CD4-positive, alpha-beta T cell (primary cell): ENCODE data around the gene RNF5. TPM values are rescaled to one million over a fixed set of nuclear protein-coding genes. Genes with fewer than 3 reads are reported as not detected.

ENCODE experiments used
- ATAC-seq: fragments of 200-7000 bp; cut with Tn5 transposase; one replicate; pipeline ENCODE4 v1.10.0; 2022; ENCODE audit warnings: mild to moderate bottlenecking; ENCODE audit not compliant: poor library complexity
- CTCF ChIA-PET: fragments of 350-600 bp; sonication (Branson Sonifier 250); formaldehyde crosslinking; loops from one replicate; lab custom pipeline; 2021; ENCODE audit warnings: antibody characterized with exemption, inconsistent platforms; lab: Charles Lee
- POLR2A ChIA-PET: fragments of 350-600 bp; sonication (Branson Sonifier 250); formaldehyde crosslinking; loops from one replicate; lab custom pipeline; 2021; ENCODE audit warnings: antibody characterized with exemption, inconsistent platforms; lab: Charles Lee
- DNase-seq, 14 experiments: peaks; one replicate each; pipeline ENCODE4 v3.0.0-alpha.2; 2013 to 2020; ENCODE audit warnings: mixed read lengths in 2 of 14
- H3K27ac ChIP-seq, 2 donors: one replicate each; pipeline versions ENCODE4 v1.5.1 to v1.7.0; 2013; ENCODE audit warnings: low read length in 2 of 2, low read depth in 1 of 2, mild to moderate bottlenecking in 1 of 2
- H3K27me3 ChIP-seq, 2 experiments: 1 replicate in 1 of 2; 2 replicates in 1 of 2; pipeline versions ENCODE4 v1.6.1 to v1.7.0; 2013; ENCODE audit warnings: low read length in 2 of 2, control low read depth in 1 of 2, mild to moderate bottlenecking in 1 of 2, moderate library complexity in 1 of 2; ENCODE audit not compliant: insufficient read depth in 2 of 2, control insufficient read depth in 1 of 2
- H3K36me3 ChIP-seq: one replicate; pipeline ENCODE4 v1.6.1; 2013; ENCODE audit warnings: low read length, control low read depth; ENCODE audit not compliant: insufficient read depth
- H3K4me1 ChIP-seq: one replicate; pipeline ENCODE4 v1.6.1; 2013; ENCODE audit warnings: low read length, control low read depth; ENCODE audit not compliant: insufficient read depth
- H3K4me3 ChIP-seq: one replicate; pipeline ENCODE4 v1.5.1; 2013; ENCODE audit warnings: mild to moderate bottlenecking, low read length, moderate library complexity
- H3K9me3 ChIP-seq, 2 experiments: 1 replicate in 1 of 2; 2 replicates in 1 of 2; pipeline versions ENCODE4 v1.6.1 to v1.7.0; 2013; ENCODE audit warnings: low read length in 2 of 2, mild to moderate bottlenecking in 2 of 2, control low read depth in 1 of 2, moderate library complexity in 1 of 2; ENCODE audit not compliant: control insufficient read depth in 1 of 2, insufficient read depth in 1 of 2
- H3K27ac Mint-ChIP-seq: one replicate; pipeline ENCODE4 v1.8.0; 2020; ENCODE audit warnings: mixed read lengths
- H3K27me3 Mint-ChIP-seq: one replicate; pipeline ENCODE4 v1.8.0; 2021; ENCODE audit warnings: mixed read lengths
- H3K36me3 Mint-ChIP-seq: one replicate; pipeline ENCODE4 v1.8.0; 2021; ENCODE audit warnings: low read depth, mixed read lengths
- H3K4me1 Mint-ChIP-seq: one replicate; pipeline ENCODE4 v1.8.0; 2021; ENCODE audit warnings: low read depth, mixed read lengths
- H3K4me3 Mint-ChIP-seq: one replicate; pipeline ENCODE4 v1.8.0; 2020; ENCODE audit warnings: mild to moderate bottlenecking, mixed read lengths
- H3K9me3 Mint-ChIP-seq: one replicate; pipeline ENCODE4 v1.8.0; 2020; ENCODE audit warnings: mixed read lengths
- CTCF ChIP-seq: fragments of 200-600 bp; IDR thresholded peaks from one replicate; pipeline ENCODE4 v1.8.0; 2022; ENCODE audit warnings: antibody characterized with exemption, mild to moderate bottlenecking
- intact Hi-C, 2 experiments: fragments of 100-400 bp; cut with DNase I in 1 of 2; cut with micrococcal nuclease in 1 of 2; formaldehyde crosslinking; loops; one replicate each; pipeline versions ENCODE4 v1.15.1 to v1.9.0; 2023 to 2025; cut with DNase I, micrococcal nuclease
- total RNA-seq, 174 experiments: library from RNA in 2 of 174; stranded (reverse) in 2 of 174; gene quantifications; one replicate each; pipeline ENCODE4 v1.2.3 and lab custom pipeline; 2021 to 2026

Gene RNF5
- total RNA-seq, 2 experiments from 2014 or later, result 9.6 to 9.9 TPM

DNA sequence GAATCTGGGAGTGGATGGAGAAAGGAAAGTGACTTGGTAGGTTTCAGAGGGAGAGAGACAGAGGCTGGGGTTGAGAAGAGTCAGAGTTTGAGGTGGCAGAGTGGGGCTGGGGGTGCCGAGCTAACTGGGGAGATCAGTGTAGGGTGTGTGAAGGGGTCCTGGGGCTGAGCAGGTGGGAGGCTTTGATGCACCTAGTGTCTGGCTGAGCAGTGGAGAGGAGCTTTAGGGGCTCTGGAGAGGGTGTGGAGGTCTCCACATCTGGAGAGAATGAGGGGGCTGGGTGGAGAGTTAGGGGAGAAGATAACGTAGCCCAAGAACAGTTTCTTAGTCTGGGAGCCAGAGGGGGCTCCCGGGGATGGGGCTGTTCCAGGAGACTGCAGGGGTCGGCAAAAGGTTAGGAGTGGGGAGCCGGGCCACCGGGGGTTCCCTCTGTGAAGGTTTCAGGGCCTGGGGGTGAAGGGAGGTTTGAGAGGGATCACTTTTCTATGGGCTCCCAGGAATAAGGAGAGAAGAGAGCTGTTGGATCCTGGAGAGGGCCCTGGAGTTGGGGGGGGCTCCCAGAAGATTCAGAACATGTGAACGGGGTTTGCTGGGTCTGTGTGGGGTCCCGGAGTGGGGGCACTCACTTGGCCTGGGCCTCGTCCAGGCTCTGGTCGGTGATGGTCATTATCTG lies 11.0 kb downstream of the RNF5 start:
- Mint-ChIP-seq H3K27me3 (no peaks in the 10 kb centered on the region), H3K4me1 (peaks cover 61% of the 10 kb centered on the region), H3K9me3 (no peaks in the 10 kb centered on the region), H3K36me3 (peaks cover 78% of the 10 kb centered on the region), H3K27ac (peak overlapping the region; percentile 91), H3K4me3 (peak overlapping the region; percentile 98)
- H3K9me3 ChIP-seq, result no peaks in the 10 kb centered on the region
- peaks cover 66% of the 10 kb centered on the region for H3K4me1 ChIP-seq
- H3K36me3 ChIP-seq, result peaks cover 43% of the 10 kb centered on the region
- H3K27ac ChIP-seq, result peak overlapping the region; percentile 72 to 93
- no peak for DNase-seq
- ChIA-PET POLR2A (interaction anchor here (0.7 to 12.1 kb wide), 5 partner anchors 10 to 656 kb away, joined by 3 to 242 read pairs (median 8); partner anchors contain the start of genes AGPAT1, ATF6B, FKBPL and RNF5), CTCF (no interaction called here)
- peak overlapping the region; percentile 96 for H3K4me3 ChIP-seq
- no peak for ATAC-seq
- no peak for TF ChIP-seq CTCF
- intact Hi-C loops, result no loop called here
- no peaks in the 10 kb centered on the region for H3K27me3 ChIP-seq

- no peaks in the 10 kb centered on the region for H3K9me3 Mint-ChIP-seq
- CTCF ChIA-PET, result no interaction called here
- H3K36me3 Mint-ChIP-seq, result peaks cover 77% of the 10 kb centered on the region
- TF ChIP-seq CTCF, result no peak
- Histone ChIP-seq H3K9me3 (no peaks in the 10 kb centered on the region), H3K27ac (peak overlapping the region; percentile 72 to 93), H3K36me3 (peaks cover 40% of the 10 kb centered on the region), H3K4me1 (peaks cover 70% of the 10 kb centered on the region), H3K27me3 (no peaks in the 10 kb centered on the region), H3K4me3 (peak overlapping the region; percentile 96)
- peak overlapping the region; percentile 98 for H3K4me3 Mint-ChIP-seq
- H3K4me1 Mint-ChIP-seq, result peaks cover 66% of the 10 kb centered on the region
- no peaks in the 10 kb centered on the region for H3K27me3 Mint-ChIP-seq
- POLR2A ChIA-PET, result interaction anchor here (0.6 to 12.1 kb wide), 10 partner anchors 10 to 782 kb away, joined by 3 to 242 read pairs (median 4); partner anchors contain the start of genes AGPAT1, ATF6B, EGFL8 and FKBPL
- no peak for ATAC-seq
- intact Hi-C loops, result loop anchor here (1.0 to 10.0 kb wide), 5 partner anchors 11 to 1975 kb away; partner anchors contain the start of genes C6orf47 (in 1 of the 2), CSNK2B (in 1 of the 2), EHMT2 (in 1 of the 2) and GPANK1 (in 1 of the 2)
- peak in 3 of 14 experiments; percentile 29 to 55 (median 39) for DNase-seq
- peak overlapping the region; percentile 96 for H3K27ac Mint-ChIP-seq
These were observed 11.5 kb downstream of the RNF5 start for GRCh38 chr6:32189742-32190053.

GRCh38 chr6:32190054-32190851 lies 12.0 kb downstream of the RNF5 start, which contains the start of gene PBX2:
Gene PBX2, minus strand, starts transcription at chr6:32190202. Its CDS starts 287 bp downstream, at chr6:32189915.
- H3K36me3 Mint-ChIP-seq, result peaks cover 77% of the 10 kb centered on the region
- intact Hi-C loops, result loop anchor here (1.0 to 10.0 kb wide), 5 partner anchors 12 to 1975 kb away; partner anchors contain the start of genes C6orf47 (in 1 of the 2), CSNK2B (in 1 of the 2), EHMT2 (in 1 of the 2) and GPANK1 (in 1 of the 2)
- H3K9me3 Mint-ChIP-seq, result no peaks in the 10 kb centered on the region
- peak within 1 kb of the TSS; percentile 96 for H3K27ac Mint-ChIP-seq
- no peaks in the 10 kb centered on the region for H3K27me3 Mint-ChIP-seq
- H3K4me3 Mint-ChIP-seq, result peak within 1 kb of the TSS; percentile 99
- POLR2A ChIA-PET, result interaction anchor here (0.6 to 12.1 kb wide), 9 partner anchors 11 to 781 kb away, joined by 3 to 242 read pairs (median 4); partner anchors contain the start of genes AGPAT1, ATF6B, EGFL8 and FKBPL
- H3K4me1 Mint-ChIP-seq, result peaks cover 71% of the 10 kb centered on the region
- CTCF ChIA-PET, result no interaction called here
- Histone ChIP-seq H3K27me3 (no peaks in the 10 kb centered on the region), H3K9me3 (no peaks in the 10 kb centered on the region), H3K4me1 (peaks cover 74% of the 10 kb centered on the region), H3K27ac (peak within 1 kb of the TSS; percentile 93), H3K4me3 (peak within 1 kb of the TSS; percentile 96), H3K36me3 (peaks cover 40% of the 10 kb centered on the region)
- ATAC-seq, result peak; percentile 51
- peak; percentile 65 to 96 (median 86) for DNase-seq
- TF ChIP-seq CTCF, result no peak
